ENCODE results near the gene LCN6.
"Not testable (repeated sequence)": the region's sequence is repeated elsewhere in the genome, so short reads cannot be mapped to it uniquely, and the experiment has no call there.

The LCN6 gene

DNA sequence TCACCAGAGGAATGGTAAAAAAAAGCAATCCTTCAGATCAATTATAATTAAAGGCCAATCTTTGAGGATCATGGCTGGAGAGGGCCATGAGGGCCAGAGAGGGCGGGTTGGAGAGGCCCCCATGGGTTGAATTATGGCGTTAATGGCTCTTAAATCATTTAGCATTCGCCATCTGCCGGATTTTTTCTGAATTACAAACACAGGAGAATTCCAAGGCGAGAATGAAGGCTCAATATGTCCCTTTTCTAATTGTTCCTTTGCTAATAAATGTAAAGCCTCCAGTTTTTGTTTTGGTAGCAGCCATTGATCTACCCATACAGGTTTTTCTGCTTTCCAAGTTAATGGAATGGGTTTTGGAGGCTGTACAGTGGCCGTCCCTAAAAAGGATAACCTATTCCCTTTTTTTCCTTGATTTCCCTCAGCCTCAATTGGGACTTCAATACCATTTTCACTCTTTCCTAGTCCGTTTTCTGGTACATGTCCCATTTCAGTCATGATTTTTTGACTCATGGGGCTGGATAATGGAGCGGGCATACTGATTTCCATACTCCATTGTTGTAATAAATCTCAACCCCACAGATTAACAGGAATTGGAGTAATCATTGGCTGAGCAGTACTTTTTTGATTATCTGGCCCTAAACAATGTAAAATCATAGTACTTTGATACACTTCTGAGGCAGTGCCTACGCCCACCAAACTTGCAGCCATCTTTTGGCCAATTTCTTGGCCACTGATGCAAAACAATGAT is 36.1 kb upstream of the LCN6 start:
- peak; percentile 31 for DNase-seq (ENCODE audit: low spot score)

DNA sequence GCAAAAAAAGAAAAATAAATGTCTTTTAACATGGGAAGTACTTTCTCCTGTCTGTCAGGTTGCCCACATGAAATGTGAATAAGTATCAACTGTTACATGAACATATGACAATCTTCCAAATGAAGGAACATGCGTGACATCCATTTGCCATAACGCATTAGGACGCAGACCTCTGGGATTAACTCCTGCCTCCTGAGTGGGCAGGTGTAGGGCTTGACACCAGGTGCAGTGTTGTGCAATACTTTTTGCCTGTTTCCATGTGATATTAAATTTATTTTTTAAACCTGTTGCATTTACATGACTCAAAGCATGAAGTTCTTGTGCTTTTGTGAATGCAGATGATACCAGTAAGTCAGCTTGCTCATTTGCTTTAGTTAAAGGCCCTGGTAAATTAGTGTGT is 34.1 kb upstream of the LCN6 start:
- DNase-seq (ENCODE audit: low spot score), result no peak

DNA sequence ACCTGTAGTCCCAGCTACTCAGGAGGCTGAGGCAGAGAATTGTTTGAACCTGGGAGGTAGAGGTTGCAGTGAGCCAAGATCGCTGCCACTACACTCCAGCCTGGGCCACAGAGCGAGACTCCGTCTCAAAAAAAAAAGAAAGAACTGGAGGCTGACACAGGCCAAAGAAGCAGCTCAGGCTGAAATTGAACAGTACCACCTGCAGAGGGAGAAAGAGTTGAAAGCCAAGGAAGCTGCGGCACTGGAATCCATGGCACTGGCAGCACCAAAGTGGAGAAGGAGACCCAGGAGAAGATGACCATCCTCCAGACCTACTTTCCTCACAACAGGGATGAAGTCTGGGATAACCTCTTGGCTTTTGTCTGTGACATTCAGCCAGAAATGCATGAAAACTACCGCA is 31.5 kb upstream of the LCN6 start:
- DNase-seq (ENCODE audit: low spot score), result peak; percentile 8

DNA sequence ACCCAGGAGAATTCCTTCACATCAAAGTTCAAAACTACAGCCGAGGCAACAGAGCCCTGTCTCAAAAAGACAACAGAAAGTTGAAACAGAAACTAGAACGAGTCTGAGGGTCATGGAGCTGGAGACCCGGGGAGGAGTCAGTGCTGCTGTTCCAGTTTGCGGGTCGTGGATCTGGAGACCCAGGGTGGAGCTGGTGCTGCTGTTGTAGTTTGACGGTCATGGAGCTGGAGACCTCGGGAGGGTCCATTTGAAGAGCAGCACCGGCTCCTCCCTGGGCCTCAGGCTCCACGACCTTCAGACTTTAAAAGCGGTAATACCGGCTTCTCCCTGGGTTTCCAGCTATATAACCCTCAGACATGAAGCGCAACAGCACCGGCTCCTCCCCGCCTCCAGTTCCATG is 29.0 kb upstream of the LCN6 start:
- DNase-seq (ENCODE audit: low spot score), result peak; percentile 1

DNA sequence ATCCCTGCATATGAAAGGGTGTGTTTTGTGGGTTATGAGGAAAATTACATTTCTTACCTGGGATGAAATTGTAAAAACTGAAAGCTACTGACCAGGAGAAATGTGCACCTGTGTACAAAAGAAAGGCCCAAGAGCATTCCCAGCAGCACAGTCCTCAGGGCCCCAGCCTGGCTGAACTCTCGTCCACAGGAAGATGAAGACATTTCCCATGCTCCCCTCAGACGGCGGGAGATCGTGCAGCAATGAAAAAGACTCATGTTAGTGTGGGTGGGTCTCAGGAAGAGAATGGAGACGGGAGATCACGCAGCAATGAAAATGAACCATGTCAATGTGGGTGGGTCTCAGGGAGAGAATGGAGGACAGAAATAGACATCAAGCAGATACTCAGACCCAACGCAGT is 28.6 kb upstream of the LCN6 start:
- DNase-seq (ENCODE audit: low spot score), result no peak

GRCh38 chr9:136775191-136775590 is 26.9 kb upstream of the LCN6 start:
- DNase-seq (ENCODE audit: low spot score), result no peak

DNA sequence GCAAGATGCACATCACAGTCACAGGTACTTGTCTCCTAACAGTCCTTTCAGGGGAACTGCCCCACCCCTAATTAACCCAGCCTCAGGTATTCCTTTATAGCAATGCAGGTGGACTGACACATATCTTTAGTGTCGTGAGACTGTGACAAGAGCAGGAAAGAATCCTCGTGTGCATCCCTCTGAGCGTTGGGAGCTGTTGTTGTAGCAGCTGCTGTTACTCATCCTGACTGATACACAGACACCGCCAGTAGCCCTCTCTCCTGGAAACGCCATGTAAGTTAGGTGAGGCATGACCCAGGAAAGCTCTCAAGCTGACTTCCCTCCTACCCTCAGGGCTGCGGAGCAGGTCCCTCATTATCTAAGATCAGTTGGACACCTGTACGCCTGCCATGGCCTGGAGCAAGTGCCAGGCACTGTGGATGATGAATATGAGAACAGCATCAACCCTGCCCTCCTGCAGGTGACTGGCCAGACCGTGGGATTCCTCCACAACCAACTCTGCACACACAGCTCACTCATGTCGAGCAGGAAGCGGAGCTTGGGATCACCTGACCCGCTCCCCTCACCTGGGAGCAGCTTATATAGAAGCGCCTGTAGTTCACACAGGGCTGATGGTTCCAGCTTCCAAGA is 26.2 kb upstream of the LCN6 start:
- DNase-seq (ENCODE audit: low spot score), result no peak

DNA sequence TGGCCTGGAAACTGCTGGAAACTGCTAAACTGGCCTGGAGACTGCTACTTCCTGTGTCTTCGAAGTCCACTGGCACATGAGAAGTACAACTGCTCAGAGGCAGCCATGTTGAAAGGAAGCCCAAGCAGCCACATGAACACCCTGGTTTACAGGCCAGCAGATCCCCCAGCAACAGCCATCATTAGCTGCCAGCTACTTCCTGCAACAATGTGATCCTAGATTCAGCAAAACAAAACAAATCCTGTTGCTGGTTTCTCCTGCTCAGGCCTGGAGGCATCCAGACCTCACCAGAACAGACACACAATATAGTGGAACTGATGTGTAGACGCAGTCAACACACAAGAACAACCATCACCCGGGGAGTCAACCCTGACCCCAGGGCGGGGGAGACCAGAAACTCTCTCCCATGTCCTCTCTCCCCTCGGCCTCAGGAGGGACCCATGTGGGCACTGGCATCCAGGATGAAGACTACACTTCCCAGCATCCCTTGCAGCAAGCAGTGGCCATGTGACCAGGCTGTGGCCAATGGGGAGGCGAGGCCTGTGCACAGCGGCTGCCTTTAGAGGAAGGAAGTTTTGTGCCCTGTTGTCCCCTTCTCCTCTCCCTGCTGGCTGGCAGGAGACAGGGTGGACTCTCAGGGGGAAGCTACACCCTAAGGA is 25.2 kb upstream of the LCN6 start:
- peak; percentile 71 for DNase-seq (ENCODE audit: low spot score)

DNA sequence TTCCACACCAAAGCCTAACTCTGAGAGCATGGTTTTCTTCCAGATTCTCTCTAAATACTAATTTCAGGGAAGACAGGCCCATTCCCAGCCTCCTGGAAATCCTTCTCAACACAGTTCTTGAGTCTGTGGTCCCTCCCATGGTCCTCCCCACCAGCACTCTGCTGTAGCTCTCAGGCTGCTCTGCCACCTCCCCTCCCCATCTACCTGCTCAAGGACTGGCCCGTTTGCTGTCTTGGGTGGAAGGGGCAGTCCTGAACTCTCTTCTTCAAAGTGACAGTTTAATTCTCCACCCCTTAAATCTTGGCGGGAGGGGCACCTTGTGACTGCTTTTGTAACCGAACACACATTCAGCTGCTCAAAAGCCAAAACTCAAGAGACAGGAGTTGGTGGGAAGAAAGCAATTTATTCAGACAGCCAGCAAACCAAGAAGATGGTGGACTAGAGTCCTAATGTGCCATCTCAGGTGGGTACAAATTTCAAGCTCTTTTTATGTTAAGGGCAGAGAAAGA is 23.6 kb upstream of the LCN6 start:
- no peak for DNase-seq (ENCODE audit: low spot score)

DNA sequence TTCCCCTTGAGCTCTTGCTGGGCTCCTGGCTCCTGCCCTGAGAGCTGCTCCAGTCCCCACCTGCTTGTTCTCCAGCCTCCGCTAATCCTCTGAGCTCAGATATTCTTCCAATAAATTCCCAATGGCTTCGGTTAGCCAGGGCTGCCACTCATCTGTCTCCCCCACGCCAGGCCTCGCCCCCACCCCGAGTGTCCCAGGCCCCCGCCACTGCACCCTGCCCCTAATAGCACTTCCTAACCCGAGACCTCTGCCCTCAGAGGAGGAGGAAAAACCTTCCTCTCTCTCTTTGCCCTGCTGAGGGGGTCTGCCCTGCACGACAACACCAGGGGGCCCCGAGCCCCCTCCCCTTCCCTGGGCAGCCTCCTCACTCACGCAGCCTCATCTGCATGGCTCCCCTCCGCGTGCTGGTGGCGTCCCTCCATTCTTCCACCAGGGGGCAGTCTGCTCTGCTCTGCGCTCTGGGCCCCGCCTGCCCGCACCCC is 21.4 kb upstream of the LCN6 start:
- peak; percentile 88 for DNase-seq (ENCODE audit: low spot score)

- not testable (repeated sequence) for DNase-seq (ENCODE audit: low spot score)
Observed at GRCh38 chr9:136766410-136767120, 18.2 kb upstream of the LCN6 start.

DNA sequence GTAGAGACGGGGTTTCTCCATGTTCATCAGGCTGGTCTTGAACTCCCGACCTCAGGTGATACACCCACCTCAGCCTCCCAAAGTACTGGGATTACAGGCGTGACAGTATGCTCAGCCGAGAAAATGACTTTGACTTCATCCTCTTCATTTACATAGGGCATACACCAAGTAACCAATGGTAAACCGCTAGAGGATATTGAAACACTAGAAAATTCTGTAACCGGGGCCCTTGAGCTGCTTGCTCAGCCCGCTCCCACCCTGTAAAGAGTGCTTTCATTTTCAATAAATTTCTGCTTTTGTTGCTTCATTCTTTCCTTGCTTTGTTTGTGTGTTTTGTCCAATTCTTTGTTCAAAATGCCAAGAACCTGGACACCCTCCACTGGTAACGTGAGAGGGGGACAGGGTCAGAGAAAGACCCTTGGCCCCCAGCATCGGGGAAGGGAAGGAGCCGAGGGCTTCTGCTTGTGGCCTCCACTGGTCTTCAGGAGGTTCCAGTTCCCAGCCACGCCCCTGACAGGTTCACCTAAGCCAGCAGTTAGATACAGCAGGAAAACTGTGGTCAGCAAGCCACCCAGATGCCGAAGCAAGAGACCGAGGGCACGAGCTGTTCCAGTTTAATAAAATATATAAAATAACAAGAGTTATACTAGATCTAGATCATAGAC is 17.6 kb upstream of the LCN6 start:
- not testable (repeated sequence) for DNase-seq (ENCODE audit: low spot score)

- DNase-seq (ENCODE audit: low spot score), result no peak
Observed at GRCh38 chr9:136765041-136765440, 16.7 kb upstream of the LCN6 start.

GRCh38 chr9:136764301-136764891 is 16.1 kb upstream of the LCN6 start, which contains the start of gene LCN15:
LCN15 (minus strand) TSS chr9:136764518; CDS start chr9:136764488, 30 bp downstream.
- DNase-seq (ENCODE audit: low spot score), result no peak

GRCh38 chr9:136763649-136764035 is 15.3 kb upstream of the LCN6 start:
- DNase-seq (ENCODE audit: low spot score), result no peak

GRCh38 chr9:136762915-136763648 is 14.8 kb upstream of the LCN6 start:
- peak; percentile 89 for DNase-seq (ENCODE audit: low spot score)

DNA sequence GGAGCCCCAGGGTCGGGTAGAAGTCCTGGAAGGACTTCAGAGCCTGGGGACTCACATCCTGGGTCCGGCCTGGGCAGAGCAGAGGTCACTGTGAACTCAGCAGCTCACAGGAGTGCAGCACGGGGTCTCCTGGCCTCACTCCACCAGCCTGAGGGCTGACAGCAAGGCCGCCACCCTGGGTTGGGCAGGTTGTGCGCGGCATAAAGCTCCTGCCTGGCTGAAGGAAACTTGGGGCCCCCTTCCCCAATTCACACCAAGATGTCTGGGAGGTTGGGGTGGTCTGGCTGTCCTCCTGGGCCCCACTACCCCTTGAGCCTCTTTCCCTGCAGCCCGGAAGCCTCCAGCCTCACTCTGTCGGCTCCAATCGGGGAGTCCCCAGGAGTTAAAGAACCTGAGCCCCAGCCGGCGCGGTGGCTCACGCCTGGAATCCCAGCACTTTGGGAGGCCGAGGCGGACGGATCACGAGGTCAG is 13.9 kb upstream of the LCN6 start:
- peak; percentile 1 for DNase-seq (ENCODE audit: low spot score)

DNA sequence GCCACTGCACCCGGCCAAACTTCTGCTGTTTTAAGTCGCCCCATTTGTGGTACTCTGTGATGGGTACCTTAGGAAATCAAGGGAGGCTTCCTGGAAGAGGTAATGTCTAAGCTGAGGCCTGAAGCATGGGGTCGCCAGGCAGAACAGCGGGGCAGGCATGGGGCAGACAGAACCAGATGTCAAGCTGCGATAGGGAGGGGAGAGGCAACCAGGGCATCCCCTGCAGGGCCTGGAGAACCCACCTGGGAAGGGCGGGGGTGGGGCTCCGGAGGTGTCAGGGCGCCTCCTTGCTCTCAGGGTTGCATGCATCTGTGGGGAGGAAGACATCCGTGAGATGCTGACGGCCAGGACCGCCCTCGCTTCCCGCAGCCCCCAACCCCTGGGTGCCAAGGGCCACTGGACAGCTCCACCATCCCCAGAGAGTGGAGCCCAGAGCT is 13.2 kb upstream of the LCN6 start:
- peak; percentile 1 for DNase-seq (ENCODE audit: low spot score)

DNA sequence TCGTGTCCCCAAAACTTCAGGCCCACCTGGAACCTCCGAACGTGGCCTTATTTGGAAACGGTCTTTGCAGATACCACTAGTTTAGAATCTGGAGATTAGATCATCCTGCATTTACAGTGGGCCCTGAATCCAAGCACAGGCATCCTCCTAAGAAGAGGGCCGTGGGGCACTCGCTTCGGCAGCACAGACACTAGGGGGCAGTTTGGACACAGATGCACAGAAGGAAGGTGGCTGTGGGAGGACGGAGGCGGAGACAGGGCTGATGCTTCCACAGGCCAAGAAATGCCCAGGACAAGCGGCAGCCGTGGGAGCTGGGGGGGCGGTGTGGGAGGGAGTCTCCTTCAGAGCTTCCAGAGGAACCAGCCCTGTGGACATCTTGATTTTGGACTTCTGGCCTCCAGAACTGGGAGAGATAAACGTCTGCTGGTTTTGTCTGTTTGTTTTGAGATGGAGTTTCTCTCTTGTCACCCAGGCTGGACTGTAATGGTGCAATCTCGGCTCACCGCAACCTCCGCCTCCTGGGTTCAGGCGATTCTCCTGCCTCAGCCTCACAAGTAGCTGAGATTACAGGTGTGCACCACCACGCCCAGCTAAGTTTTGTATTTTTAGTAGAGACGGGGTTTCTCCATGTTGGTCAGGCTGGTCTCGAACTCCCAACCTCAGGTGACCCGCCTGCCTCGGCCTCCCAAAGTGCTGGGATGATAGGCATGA is 12.7 kb upstream of the LCN6 start:
- peak; percentile 55 for DNase-seq (ENCODE audit: low spot score)

GRCh38 chr9:136760424-136760823 is 12.1 kb upstream of the LCN6 start:
- DNase-seq (ENCODE audit: low spot score), result no peak
